Endothelial cell of umbilical vein (primary cell): Measurements from ENCODE around the gene CCL14. TPM values are rescaled to one million over a fixed set of nuclear protein-coding genes. Genes with fewer than 3 reads are reported as not detected.

ENCODE experiments used
- BruUV-seq: library from RNA; stranded (reverse); fragments of 400-500 nt; replicated peaks from 2 replicates; lab custom pipeline; 2021; lab: Mats Ljungman, UMichigan
- CTCF ChIA-PET: fragments of 300-600, 350-600 bp; sonication (Branson Sonifier 250); formaldehyde crosslinking; loops from one replicate; lab custom pipeline; 2021; ENCODE audit warnings: antibody characterized with exemption, inconsistent platforms; lab: Charles Lee
- POLR2A ChIA-PET: fragments of 300-600, 350-600 bp; sonication (Branson Sonifier 250); formaldehyde crosslinking; loops from one replicate; lab custom pipeline; 2021; ENCODE audit warnings: antibody characterized with exemption, inconsistent platforms; lab: Charles Lee
- DNase-seq: peaks from one replicate; pipeline ENCODE4 v3.0.0-alpha.2; 2011; ENCODE audit warnings: low read depth, low spot score
- FAIRE-seq: peaks from 2 replicates; lab custom pipeline; 2011; peaks lifted over from hg19 to GRCh38; lab: Jason Lieb, UNC
- H2AFZ ChIP-seq: 2 replicates; pipeline ENCODE4 v1.6.0; 2012; ENCODE audit warnings: low read depth, low read length, control low read depth, inconsistent platforms
- H3K27ac ChIP-seq: 2 replicates; pipeline ENCODE4 v1.5.1; 2011; ENCODE audit warnings: low read depth, mild to moderate bottlenecking, control low read depth, low read length, moderate library complexity; ENCODE audit not compliant: insufficient read depth
- H3K27me3 ChIP-seq, 2 experiments: 2 replicates each; pipeline versions ENCODE4 v1.6.0 to v1.6.1; 2011; ENCODE audit warnings: low read length in 2 of 2, mixed read lengths in 1 of 2; ENCODE audit not compliant: control insufficient read depth in 2 of 2, insufficient read depth in 2 of 2
- H3K36me3 ChIP-seq, 2 experiments: 2 replicates in 1 of 2; 3 replicates in 1 of 2; pipeline ENCODE4 v1.5.1; 2011; ENCODE audit warnings: low read length in 2 of 2, mild to moderate bottlenecking in 1 of 2, moderate library complexity in 1 of 2; ENCODE audit not compliant: control insufficient read depth in 2 of 2, insufficient read depth in 2 of 2; ENCODE audit errors: extremely low read depth in 1 of 2
- H3K4me1 ChIP-seq: 3 replicates; pipeline ENCODE4 v1.5.1; 2011; ENCODE audit warnings: mild to moderate bottlenecking, low read length; ENCODE audit not compliant: control insufficient read depth, insufficient read depth; ENCODE audit errors: extremely low read depth
- H3K4me2 ChIP-seq: 2 replicates; pipeline ENCODE4 v1.6.1; 2011; ENCODE audit warnings: low read length, control low read depth, mixed read lengths; ENCODE audit not compliant: insufficient read depth
- H3K4me3 ChIP-seq, 3 experiments: fragments of 200-600 bp in 1 of 3; sonication (generic), shearing (Covaris generic) in 1 of 3; replicated peaks in 1 of 3; 2 replicates each; pipeline ENCODE4 v1.5.1; 2011 to 2016; ENCODE audit warnings: control low read depth in 3 of 3, low read length in 3 of 3, mild to moderate bottlenecking in 2 of 3, inconsistent platforms in 1 of 3, low read depth in 1 of 3, moderate library complexity in 1 of 3; ENCODE audit not compliant: insufficient read depth in 1 of 3
- H3K79me2 ChIP-seq: 2 replicates; pipeline ENCODE4 v1.6.0; 2012; ENCODE audit warnings: low read length, inconsistent platforms; ENCODE audit not compliant: control insufficient read depth, insufficient read depth
- H3K9ac ChIP-seq: replicated peaks from 2 replicates; pipeline ENCODE3; 2011; ENCODE audit warnings: low read length, control low read depth; ENCODE audit not compliant: insufficient read depth; ENCODE audit errors: extremely low read depth
- H3K9me1 ChIP-seq: replicated peaks from 3 replicates; pipeline ENCODE4 v1.6.0; 2011; ENCODE audit warnings: mild to moderate bottlenecking, low read length; ENCODE audit not compliant: control insufficient read depth, insufficient read depth; ENCODE audit errors: extremely low read depth
- H3K9me3 ChIP-seq: replicated peaks from 2 replicates; pipeline ENCODE4 v1.5.1; 2012; ENCODE audit warnings: low read length, inconsistent platforms; ENCODE audit not compliant: control insufficient read depth, insufficient read depth
- H4K20me1 ChIP-seq: replicated peaks from 2 replicates; pipeline ENCODE3; 2011; ENCODE audit warnings: mild to moderate bottlenecking, low read length; ENCODE audit not compliant: control insufficient read depth, insufficient read depth; ENCODE audit errors: extremely low read depth
- EZH2 ChIP-seq: IDR thresholded peaks from 2 replicates; pipeline ENCODE4 v1.6.1; 2012; ENCODE audit warnings: borderline replicate concordance, low read depth, mild to moderate bottlenecking, moderate library complexity, low read length, inconsistent platforms; ENCODE audit not compliant: severe bottlenecking
- FOS ChIP-seq: IDR thresholded peaks from 2 replicates; pipeline ENCODE4 v1.6.1; 2011; ENCODE audit warnings: mild to moderate bottlenecking, low read length, moderate library complexity, borderline replicate concordance; ENCODE audit not compliant: insufficient read depth
- GATA2 ChIP-seq: IDR thresholded peaks from 2 replicates; pipeline ENCODE4 v1.7.0; 2011; ENCODE audit warnings: low read depth, mild to moderate bottlenecking, moderate library complexity, mixed read lengths, low read length; ENCODE audit not compliant: insufficient read length, insufficient read depth
- JUN ChIP-seq: IDR thresholded peaks from 2 replicates; pipeline ENCODE4 v1.6.1; 2011; ENCODE audit warnings: borderline replicate concordance, low read depth; ENCODE audit not compliant: insufficient read length, insufficient read depth
- MYC ChIP-seq: IDR thresholded peaks from one replicate; pipeline ENCODE4 v1.6.1; 2011; ENCODE audit warnings: mild to moderate bottlenecking, low read depth, low read length
- POLR2A ChIP-seq: IDR thresholded peaks from 2 replicates; pipeline ENCODE4 v1.6.1; 2012; ENCODE audit warnings: low read depth, mild to moderate bottlenecking, control low read depth, low read length
- POLR2AphosphoS5 ChIP-seq: IDR thresholded peaks from 2 replicates; pipeline ENCODE4 v1.6.1; 2012; ENCODE audit warnings: low read depth, mild to moderate bottlenecking, control low read depth, low read length, moderate library complexity; ENCODE audit not compliant: insufficient read depth
- dilution Hi-C: fragments of 300-500 bp; cut with MboI; formaldehyde crosslinking; loops from one replicate; pipeline ENCODE4 v1.15.0; 2019; ENCODE audit warnings: low sequenced_read_pairs; ENCODE audit not compliant: extremely low pct_ligation_motif_present
- intact Hi-C: fragments of 100-400 bp; cut with micrococcal nuclease; formaldehyde crosslinking; loops from one replicate; pipeline ENCODE4 v1.10.0; 2022
- polyA plus RNA-seq, 4 experiments: library from polyadenylated mRNA; depleted of rRNA in 3 of 4; stranded (reverse) in 3 of 4; unstranded in 1 of 4; fragments of >200 nt; gene quantifications; 2 replicates each; pipeline versions ENCODE4 v1.2.1 to v1.2.3, GENCODE V29; 2011 to 2012; ENCODE audit warnings: missing spikeins in 1 of 4
- total RNA-seq: library from RNA; stranded (reverse); gene quantifications from 2 replicates; pipeline ENCODE4 v1.2.3, GENCODE V29; 2021
- TF ChIP-seq, protein P1 (sequence below), 2 donors: IDR thresholded peaks; 1 replicate in 1 of 2; 2 replicates in 1 of 2; pipeline ENCODE4 v1.5.1; 2011; ENCODE audit warnings: low read length in 2 of 2, mild to moderate bottlenecking in 2 of 2, moderate library complexity in 2 of 2, control low read depth in 1 of 2, inconsistent platforms in 1 of 2, low read depth in 1 of 2; ENCODE audit not compliant: insufficient read depth in 1 of 2; ENCODE audit errors: extremely low read depth in 1 of 2
- TF ChIP-seq, protein P2 (sequence below): IDR thresholded peaks from 2 replicates; pipeline ENCODE4 v1.6.1; 2011; ENCODE audit not compliant: insufficient read depth, insufficient read length

CCL14 gene
- total and polyA plus RNA-seq, 2 donors (not counting 3 experiments of a cell fraction or from before 2014, with no cell fraction given) = 21.3 to 25.8 TPM

- POLR2A ChIA-PET = no interaction called here
- BruUV-seq = no TSS peak
- FAIRE-seq (no peak), DNase-seq (no peak)
- TF ChIP-seq MYC = no peak
- TF ChIP-seq, protein P1, sequence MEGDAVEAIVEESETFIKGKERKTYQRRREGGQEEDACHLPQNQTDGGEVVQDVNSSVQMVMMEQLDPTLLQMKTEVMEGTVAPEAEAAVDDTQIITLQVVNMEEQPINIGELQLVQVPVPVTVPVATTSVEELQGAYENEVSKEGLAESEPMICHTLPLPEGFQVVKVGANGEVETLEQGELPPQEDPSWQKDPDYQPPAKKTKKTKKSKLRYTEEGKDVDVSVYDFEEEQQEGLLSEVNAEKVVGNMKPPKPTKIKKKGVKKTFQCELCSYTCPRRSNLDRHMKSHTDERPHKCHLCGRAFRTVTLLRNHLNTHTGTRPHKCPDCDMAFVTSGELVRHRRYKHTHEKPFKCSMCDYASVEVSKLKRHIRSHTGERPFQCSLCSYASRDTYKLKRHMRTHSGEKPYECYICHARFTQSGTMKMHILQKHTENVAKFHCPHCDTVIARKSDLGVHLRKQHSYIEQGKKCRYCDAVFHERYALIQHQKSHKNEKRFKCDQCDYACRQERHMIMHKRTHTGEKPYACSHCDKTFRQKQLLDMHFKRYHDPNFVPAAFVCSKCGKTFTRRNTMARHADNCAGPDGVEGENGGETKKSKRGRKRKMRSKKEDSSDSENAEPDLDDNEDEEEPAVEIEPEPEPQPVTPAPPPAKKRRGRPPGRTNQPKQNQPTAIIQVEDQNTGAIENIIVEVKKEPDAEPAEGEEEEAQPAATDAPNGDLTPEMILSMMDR (IDR thresholded peaks at IDR 0.05; ENCODE audit: extremely low read depth in 1 of 2, insufficient read depth in 1 of 2, low read depth in 1 of 2, low read length in 2 of 2) = no peak
- TF ChIP-seq POLR2AphosphoS5 = no peak
- TF ChIP-seq FOS = no peak
- TF ChIP-seq GATA2 = no peak
- TF ChIP-seq, protein P2, sequence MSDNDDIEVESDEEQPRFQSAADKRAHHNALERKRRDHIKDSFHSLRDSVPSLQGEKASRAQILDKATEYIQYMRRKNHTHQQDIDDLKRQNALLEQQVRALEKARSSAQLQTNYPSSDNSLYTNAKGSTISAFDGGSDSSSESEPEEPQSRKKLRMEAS = no peak
- TF ChIP-seq EZH2 = no peak
- TF ChIP-seq JUN = no peak
- no peak for TF ChIP-seq POLR2A
- no peaks in the 10 kb centered on the region for H3K79me2 ChIP-seq
- no peaks in the 10 kb centered on the region for H3K4me1 ChIP-seq
- H3K9me1 ChIP-seq = no peaks in the 10 kb centered on the region
- CTCF ChIA-PET = interaction anchor here (1.7 kb wide), 1 partner anchor 41 kb away, joined by 7 read pairs; no protein-coding TSS in a partner anchor
- H4K20me1 ChIP-seq = no peaks in the 10 kb centered on the region
- no peaks in the 10 kb centered on the region for H3K36me3 ChIP-seq
- H3K9me3 ChIP-seq = no peaks in the 10 kb centered on the region
- H3K27me3 ChIP-seq = peaks cover 6 to 8% of the 10 kb centered on the region in 2 experiments
- dilution Hi-C loops (no loop called here), intact Hi-C loops (no loop called here)
- H3K4me3 ChIP-seq = no peak overlapping the region
- H3K27ac ChIP-seq = no peak overlapping the region
- no peak overlapping the region for H2AFZ ChIP-seq
- H3K9ac ChIP-seq = no peak overlapping the region
- H3K4me2 ChIP-seq = no peak overlapping the region
These were observed 44.4 kb upstream of the CCL14 start for GRCh38 chr17:36030956-36031355.
